Stimulated activated CD4-positive, alpha-beta T cell treated with anti-CD3 and anti-CD28 coated beads, TNF-alpha, amount 100 ng/mL, for 48 hours (primary cell): ENCODE measurements around the gene NSL1.
"Not testable (repeated sequence)": the region's sequence is repeated elsewhere in the genome, so short reads cannot be mapped to it uniquely, and the experiment has no call there.

Source experiments
- DNase-seq, 3 donors: peaks; one replicate each; pipeline ENCODE4 v3.0.0-alpha.2; 2020; ENCODE audit warnings: low read depth in 3 of 3

The NSL1 gene

GRCh38 chr1:212783976-212784375, 7.6 kb downstream of the NSL1 start:
- no peak for DNase-seq

GRCh38 chr1:212782422-212783154, 9.0 kb downstream of the NSL1 start:
- no peak for DNase-seq

GRCh38 chr1:212781225-212781624, 10.4 kb downstream of the NSL1 start:
- no peak for DNase-seq

- DNase-seq, result no peak
These were observed 10.8 kb downstream of the NSL1 start for GRCh38 chr1:212780759-212781158.

- not testable (repeated sequence) for DNase-seq
These were observed 12.5 kb downstream of the NSL1 start for GRCh38 chr1:212779086-212779485.

- DNase-seq, result no peak
These were observed 14.4 kb downstream of the NSL1 start for GRCh38 chr1:212777151-212777550.

GRCh38 chr1:212775241-212775640, 16.3 kb downstream of the NSL1 start:
- DNase-seq, result no peak

- no peak for DNase-seq
These were observed 17.0 kb downstream of the NSL1 start for GRCh38 chr1:212774584-212774983.

- DNase-seq, result no peak
These were observed 18.6 kb downstream of the NSL1 start for GRCh38 chr1:212773011-212773410.

GRCh38 chr1:212771341-212771740, 20.2 kb downstream of the NSL1 start:
- no peak for DNase-seq

GRCh38 chr1:212769459-212770167, 22.0 kb downstream of the NSL1 start:
- no peak for DNase-seq

- not testable (repeated sequence) for DNase-seq
These were observed 24.8 kb downstream of the NSL1 start for GRCh38 chr1:212766825-212767224.

GRCh38 chr1:212764718-212765281, 26.8 kb downstream of the NSL1 start:
- not testable (repeated sequence) for DNase-seq

GRCh38 chr1:212762839-212763238, 28.7 kb downstream of the NSL1 start:
- no peak for DNase-seq

- DNase-seq, result no peak
These were observed 29.3 kb downstream of the NSL1 start for GRCh38 chr1:212762234-212762633.

- DNase-seq, result peak; percentile 25 to 61 (median 44)
These were observed 31.3 kb downstream of the NSL1 start for GRCh38 chr1:212760126-212760823.

GRCh38 chr1:212759683-212760082, 31.9 kb downstream of the NSL1 start:
- no peak for DNase-seq

GRCh38 chr1:212754680-212755079, 36.9 kb downstream of the NSL1 start:
- no peak for DNase-seq

GRCh38 chr1:212754193-212754592, 37.4 kb downstream of the NSL1 start:
- DNase-seq, result no peak

GRCh38 chr1:212753749-212754148, 37.8 kb downstream of the NSL1 start:
- no peak for DNase-seq

- DNase-seq, result no peak
These were observed 38.6 kb downstream of the NSL1 start for GRCh38 chr1:212752934-212753497.
